22Rv1 (cell line): Measurements from ENCODE around the gene POU2F3.

ENCODE experiments used
- H3K27ac ChIP-seq: fragments of 450-650 bp; 2 replicates; pipeline ENCODE4 v1.5.1; 2017
- ZFX ChIP-seq: fragments of 450-650 bp; IDR thresholded peaks from 2 replicates; pipeline ENCODE4 v1.6.1; 2017; ENCODE audit warnings: antibody characterized with exemption, borderline replicate concordance
- TF ChIP-seq, protein P1 (sequence below): fragments of 450-650 bp; IDR thresholded peaks from 2 replicates; pipeline ENCODE4 v1.5.1; 2017; ENCODE audit warnings: mild to moderate bottlenecking

POU2F3 gene

DNA sequence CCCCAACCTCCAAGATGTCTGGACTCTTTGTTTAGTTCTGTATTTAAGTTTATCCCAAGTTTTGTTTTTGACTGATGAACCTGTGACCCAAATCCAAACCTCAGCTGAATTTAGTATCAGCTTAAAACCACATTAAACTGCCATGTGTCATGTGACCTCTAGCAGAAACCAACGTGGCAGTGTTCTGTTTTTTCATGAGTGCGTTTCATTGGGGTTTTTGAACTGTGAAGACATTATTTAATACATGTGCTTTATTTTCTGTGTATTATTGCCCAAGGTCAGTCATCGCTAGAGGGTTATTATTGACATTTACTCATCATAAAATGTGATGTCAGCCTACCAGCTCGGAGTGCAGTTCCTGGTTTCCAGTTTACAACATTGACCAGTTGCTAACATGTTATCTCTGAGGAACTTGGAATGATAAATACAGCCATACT, 86.9 kb downstream of the POU2F3 start:
- no peak for TF ChIP-seq ZFX
- TF ChIP-seq, protein P1, sequence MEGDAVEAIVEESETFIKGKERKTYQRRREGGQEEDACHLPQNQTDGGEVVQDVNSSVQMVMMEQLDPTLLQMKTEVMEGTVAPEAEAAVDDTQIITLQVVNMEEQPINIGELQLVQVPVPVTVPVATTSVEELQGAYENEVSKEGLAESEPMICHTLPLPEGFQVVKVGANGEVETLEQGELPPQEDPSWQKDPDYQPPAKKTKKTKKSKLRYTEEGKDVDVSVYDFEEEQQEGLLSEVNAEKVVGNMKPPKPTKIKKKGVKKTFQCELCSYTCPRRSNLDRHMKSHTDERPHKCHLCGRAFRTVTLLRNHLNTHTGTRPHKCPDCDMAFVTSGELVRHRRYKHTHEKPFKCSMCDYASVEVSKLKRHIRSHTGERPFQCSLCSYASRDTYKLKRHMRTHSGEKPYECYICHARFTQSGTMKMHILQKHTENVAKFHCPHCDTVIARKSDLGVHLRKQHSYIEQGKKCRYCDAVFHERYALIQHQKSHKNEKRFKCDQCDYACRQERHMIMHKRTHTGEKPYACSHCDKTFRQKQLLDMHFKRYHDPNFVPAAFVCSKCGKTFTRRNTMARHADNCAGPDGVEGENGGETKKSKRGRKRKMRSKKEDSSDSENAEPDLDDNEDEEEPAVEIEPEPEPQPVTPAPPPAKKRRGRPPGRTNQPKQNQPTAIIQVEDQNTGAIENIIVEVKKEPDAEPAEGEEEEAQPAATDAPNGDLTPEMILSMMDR = no peak
- peak overlapping the region; percentile 67 for H3K27ac ChIP-seq

DNA sequence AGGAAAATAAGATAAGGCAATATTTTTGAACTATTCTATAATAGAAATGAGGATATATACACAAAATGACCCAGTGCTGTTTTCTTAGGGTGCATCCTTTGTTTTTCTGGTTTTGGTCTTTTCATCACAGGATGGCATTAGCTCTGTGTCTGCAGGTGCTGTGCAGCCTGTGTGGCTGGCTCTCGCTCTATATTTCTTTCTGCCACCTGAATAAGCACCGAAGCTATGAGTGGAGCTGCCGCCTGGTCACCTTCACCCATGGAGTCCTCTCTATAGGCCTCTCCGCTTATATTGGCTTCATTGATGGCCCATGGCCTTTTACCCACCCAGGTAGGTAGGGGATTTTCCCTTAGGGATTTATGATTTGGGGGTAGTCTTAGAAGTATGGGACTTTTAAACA, 87.4 kb downstream of the POU2F3 start:
- peak overlapping the region; percentile 67 for H3K27ac ChIP-seq
- TF ChIP-seq ZFX = no peak
- TF ChIP-seq, protein P1 = no peak

DNA sequence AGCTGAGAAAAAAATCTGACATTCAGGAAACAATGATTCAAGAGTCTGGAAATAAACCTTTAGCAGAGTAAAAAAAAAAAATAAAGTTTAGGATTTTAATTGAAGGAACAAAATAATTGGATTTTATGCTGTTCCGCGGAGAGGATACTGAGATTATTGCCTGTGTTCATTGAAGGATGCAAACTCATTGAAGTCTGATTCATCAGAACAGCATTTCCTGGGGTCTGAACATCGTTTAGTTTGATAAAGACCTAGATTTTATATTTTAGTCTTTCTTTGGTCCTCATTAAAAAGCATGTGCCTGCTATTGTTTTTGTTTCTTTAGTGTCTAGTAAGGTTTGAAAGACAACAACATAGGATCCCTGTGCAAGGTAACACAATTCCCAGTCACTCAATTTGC, 89.6 kb downstream of the POU2F3 start:
- H3K27ac ChIP-seq = no peak overlapping the region

DNA sequence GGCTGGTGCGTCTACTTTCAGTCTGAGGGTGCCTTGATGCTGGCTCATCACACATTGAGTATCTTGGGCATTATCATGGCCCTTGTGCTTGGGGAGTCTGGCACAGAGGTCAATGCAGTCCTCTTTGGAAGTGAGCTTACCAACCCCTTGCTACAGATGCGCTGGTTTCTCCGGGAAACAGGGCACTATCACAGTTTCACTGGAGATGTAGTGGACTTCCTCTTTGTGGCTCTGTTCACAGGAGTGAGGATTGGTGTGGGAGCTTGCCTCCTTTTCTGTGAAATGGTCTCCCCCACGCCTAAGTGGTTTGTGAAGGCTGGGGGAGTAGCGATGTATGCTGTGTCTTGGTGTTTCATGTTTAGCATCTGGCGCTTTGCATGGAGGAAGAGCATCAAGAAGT, 90.1 kb downstream of the POU2F3 start:
- TF ChIP-seq, protein P1 = no peak
- TF ChIP-seq ZFX = no peak
- no peak overlapping the region for H3K27ac ChIP-seq

More for the DNA sequence above, 89.6 kb downstream of the POU2F3 start:
- TF ChIP-seq, protein P1 = no peak
- no peak for TF ChIP-seq ZFX

DNA sequence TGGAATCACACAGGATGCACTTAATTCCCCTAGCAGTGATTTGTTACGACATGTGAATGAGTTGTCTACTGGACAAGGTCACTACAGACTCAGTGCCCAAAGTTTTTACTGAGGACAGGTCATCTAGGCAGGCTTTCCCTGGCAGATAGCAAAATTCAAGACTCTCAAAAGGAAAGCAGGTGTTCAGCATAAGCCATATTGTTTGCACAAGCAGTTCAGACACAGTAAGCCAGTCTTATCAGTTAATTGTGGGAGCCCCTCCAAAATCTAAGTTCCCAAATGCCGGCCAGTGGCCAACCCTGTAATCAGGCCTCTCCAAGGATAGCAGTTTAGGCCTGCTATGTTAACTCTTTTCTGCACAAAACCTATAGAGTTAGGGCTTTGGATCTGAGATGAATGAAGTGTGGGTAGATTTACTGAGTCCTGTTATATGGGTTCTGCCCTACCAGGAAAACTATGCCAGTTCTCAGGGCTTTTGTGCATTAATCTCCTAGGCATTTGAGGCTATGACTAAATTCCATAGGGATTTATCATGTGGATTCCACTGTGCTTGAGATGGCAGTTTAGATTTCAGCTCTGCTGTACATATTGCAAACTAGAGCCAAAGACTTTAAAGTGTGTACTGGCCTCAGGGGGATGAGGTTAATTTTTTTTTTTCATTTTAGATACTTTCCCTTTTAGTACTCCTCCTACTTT, 91.5 kb downstream of the POU2F3 start:
- no peak overlapping the region for H3K27ac ChIP-seq
- TF ChIP-seq, protein P1 = no peak
- no peak for TF ChIP-seq ZFX

DNA sequence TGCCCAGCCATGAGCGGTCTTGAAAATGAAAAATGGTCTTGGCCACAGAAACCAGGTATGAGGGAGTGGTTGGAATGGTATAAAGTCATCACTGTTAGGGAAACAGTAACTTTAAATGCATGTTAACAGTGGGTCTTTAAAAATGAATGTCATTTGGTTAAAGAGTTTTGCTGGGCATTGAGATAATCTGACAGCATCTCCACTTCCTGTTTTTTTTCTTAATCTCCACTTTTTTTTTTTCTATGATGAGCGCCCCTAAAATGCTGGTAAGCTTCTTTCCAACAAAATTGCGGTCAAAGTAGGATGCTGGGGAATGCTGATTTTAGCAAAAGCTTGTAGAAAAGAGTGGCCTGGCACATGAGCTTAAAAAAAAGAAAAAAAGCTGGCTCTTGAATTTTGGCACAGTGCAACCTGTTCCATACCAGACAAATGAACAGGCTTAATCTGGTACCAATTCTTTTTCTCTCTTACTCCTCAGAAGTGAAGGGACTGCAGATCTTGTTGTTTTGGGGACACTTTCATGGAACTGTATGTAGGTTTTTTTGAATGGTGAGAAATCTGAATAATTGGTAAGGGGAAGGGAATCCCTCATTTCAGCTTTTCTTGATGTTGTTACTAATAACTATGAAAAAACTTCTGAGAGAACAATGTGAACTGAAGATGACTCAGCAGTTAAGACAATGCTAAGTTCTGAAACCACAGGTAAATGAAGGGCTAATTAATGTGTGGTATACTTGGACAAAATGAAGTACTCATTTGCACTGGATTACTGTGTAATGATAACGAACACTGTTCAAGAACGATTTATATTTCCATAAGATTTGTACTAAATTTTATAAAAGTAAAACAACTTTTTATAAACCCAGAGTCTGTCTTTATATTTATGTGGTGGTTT, 93.1 kb downstream of the POU2F3 start:
- TF ChIP-seq, protein P1 = no peak
- TF ChIP-seq ZFX = no peak
- no peak overlapping the region for H3K27ac ChIP-seq

DNA sequence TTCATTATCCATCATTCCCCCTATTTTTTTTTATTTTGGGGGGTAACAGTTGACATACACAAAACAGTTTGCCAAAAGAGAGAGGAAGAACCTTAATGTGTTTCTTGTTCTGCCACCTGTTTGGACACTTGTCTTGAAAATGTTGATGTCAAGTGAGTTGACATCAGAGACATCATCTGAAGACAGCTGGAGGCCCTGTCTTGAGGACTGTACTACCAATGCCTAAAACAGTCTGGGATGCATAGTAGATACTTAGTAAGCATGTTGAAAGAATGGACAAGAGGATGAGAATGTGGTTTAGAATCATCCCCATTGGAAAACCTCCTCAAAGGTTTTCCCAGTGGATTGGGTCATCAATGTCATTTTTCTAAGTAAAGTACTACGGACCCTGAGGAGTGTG, 93.9 kb downstream of the POU2F3 start:
- H3K27ac ChIP-seq = no peak overlapping the region
- TF ChIP-seq, protein P1 = no peak
- no peak for TF ChIP-seq ZFX
